Mucosa of rectum (tissue), 2 donors: Measurements from ENCODE around the gene OR4D9.
"Not testable (repeated sequence)": the region's sequence is repeated elsewhere in the genome, so short reads cannot be mapped to it uniquely, and the experiment has no call there.

Source experiments
- H3K27ac ChIP-seq, 2 donors: one replicate each; pipeline ENCODE4 v1.7.0; 2013; ENCODE audit warnings: inconsistent platforms in 2 of 2, low read depth in 2 of 2, low read length in 2 of 2
- H3K27me3 ChIP-seq, 2 donors: one replicate each; pipeline ENCODE4 v1.7.0; 2013; ENCODE audit warnings: low read length in 2 of 2; ENCODE audit not compliant: control insufficient read depth in 2 of 2, insufficient read depth in 2 of 2
- H3K36me3 ChIP-seq, 2 donors: one replicate each; pipeline ENCODE4 v1.7.0; 2013; ENCODE audit warnings: low read length in 2 of 2; ENCODE audit not compliant: control insufficient read depth in 2 of 2, insufficient read depth in 2 of 2
- H3K4me1 ChIP-seq, 2 donors: one replicate each; pipeline ENCODE4 v1.7.0; 2013; ENCODE audit warnings: low read length in 2 of 2, mild to moderate bottlenecking in 1 of 2; ENCODE audit not compliant: control insufficient read depth in 2 of 2, insufficient read depth in 2 of 2
- H3K4me3 ChIP-seq, 2 donors: one replicate each; pipeline ENCODE4 v1.7.0; 2013; ENCODE audit warnings: low read length in 2 of 2
- H3K9ac ChIP-seq, 2 donors: one replicate each; pipeline ENCODE4 v1.7.0; 2013; ENCODE audit warnings: low read length in 2 of 2, low read depth in 1 of 2, mild to moderate bottlenecking in 1 of 2
- H3K9me3 ChIP-seq, 2 donors: one replicate each; pipeline ENCODE4 v1.7.0; 2013; ENCODE audit warnings: low read length in 2 of 2; ENCODE audit not compliant: control insufficient read depth in 2 of 2
- donor health status: healthy.
- donor health status: Normal muscosa, but diverticular disease.

The OR4D9 gene

DNA sequence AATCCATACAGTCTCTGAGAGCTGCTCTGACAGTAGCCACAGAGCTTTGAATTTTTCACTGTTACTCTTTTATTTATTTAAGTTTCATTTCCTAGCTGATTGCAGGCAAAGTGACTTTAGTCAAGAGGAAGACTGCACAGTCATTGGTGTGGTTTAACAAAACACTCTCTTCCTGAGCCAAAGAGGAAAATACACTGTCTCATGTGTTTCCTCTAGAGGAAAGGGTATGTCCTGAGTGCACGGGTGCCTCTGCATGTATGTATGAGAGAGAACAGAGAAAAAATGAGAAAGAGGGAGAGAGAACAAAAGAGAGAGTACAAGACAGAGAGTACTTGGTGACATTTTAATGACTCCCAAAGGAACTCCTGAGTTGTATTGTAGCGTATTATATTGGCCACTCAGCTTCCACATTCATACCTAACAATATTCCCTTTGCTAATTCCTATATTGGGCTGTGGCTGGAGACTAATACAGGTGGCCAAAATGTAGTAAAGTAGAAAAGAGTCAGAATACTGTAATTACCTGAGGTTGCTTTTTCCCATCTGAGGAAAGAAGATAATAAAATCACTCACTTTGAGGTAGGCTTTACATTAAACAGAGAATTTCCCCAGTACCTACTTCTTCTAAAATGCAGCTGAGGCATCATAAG, at the start of gene OR4D9:
Gene OR4D9, plus strand, starts transcription at position 599 of the 649 bp plus-strand sequence. CDS start 3,374 bp downstream, outside the sequence.
- no peak within 1 kb of the TSS for H3K27ac ChIP-seq
- H3K4me1 ChIP-seq, result no peaks in the 10 kb centered on the region
- H3K9ac ChIP-seq, result no peak within 1 kb of the TSS
- no peaks in the 10 kb centered on the region for H3K9me3 ChIP-seq
- no peak within 1 kb of the TSS for H3K4me3 ChIP-seq
- H3K27me3 ChIP-seq, result no peaks in the 10 kb centered on the region
- no peaks in the 10 kb centered on the region for H3K36me3 ChIP-seq

DNA sequence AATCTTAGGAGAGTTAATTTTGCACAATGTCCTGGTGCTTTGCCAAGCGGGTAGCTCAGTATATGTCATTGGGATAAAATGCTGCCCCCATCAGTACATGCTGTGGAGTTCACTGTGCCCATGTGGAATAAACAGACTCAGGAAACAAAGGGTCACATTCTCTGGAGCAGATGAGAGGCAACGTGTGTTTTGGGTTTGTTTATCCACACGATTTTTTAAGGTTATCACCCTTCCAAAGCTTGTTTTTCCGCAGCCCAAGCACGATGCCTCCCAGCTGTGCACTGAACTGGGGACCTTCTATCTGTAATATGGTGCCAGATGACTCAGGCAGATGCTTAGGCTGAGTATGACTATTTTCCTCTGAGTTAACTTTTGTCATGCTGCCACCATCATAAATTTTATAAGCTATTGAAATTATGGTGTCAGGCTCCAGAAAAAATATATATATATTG, 48.1 kb upstream of the OR4D9 start:
- H3K36me3 ChIP-seq, result no peaks in the 10 kb centered on the region
- no peak overlapping the region for H3K4me3 ChIP-seq
- H3K27me3 ChIP-seq, result no peaks in the 10 kb centered on the region
- H3K9me3 ChIP-seq, result no peaks in the 10 kb centered on the region
- no peak overlapping the region for H3K27ac ChIP-seq
- no peaks in the 10 kb centered on the region for H3K4me1 ChIP-seq
- no peak overlapping the region for H3K9ac ChIP-seq

DNA sequence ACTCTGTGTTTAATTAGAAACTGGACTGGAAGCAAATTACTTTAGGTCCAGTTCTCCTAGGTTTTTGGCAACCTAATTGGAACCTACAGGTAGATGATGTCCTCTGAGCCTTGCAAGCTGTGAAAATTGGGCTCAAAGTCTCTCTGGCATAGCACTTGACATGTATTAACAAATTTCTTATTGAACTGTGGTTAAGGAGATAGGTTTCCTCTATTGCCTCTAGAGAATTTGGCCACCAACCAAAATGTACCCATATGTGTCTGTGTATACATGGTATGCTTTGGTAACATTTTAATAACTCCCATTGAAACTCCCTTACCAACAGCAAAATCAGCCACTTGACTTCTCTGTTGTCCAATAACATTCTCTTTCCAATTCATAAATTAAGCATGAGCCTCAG, 38.3 kb upstream of the OR4D9 start, which contains the start of gene OR4D10:
Gene OR4D10, plus strand, starts transcription at position 301 of the 400 bp plus-strand sequence. CDS start 4,115 bp downstream, outside the sequence.
- no peaks in the 10 kb centered on the region for H3K27me3 ChIP-seq
- H3K4me3 ChIP-seq, result no peak within 1 kb of the TSS
- no peaks in the 10 kb centered on the region for H3K9me3 ChIP-seq
- no peak within 1 kb of the TSS for H3K9ac ChIP-seq
- H3K36me3 ChIP-seq, result no peaks in the 10 kb centered on the region
- no peak within 1 kb of the TSS for H3K27ac ChIP-seq
- no peaks in the 10 kb centered on the region for H3K4me1 ChIP-seq

DNA sequence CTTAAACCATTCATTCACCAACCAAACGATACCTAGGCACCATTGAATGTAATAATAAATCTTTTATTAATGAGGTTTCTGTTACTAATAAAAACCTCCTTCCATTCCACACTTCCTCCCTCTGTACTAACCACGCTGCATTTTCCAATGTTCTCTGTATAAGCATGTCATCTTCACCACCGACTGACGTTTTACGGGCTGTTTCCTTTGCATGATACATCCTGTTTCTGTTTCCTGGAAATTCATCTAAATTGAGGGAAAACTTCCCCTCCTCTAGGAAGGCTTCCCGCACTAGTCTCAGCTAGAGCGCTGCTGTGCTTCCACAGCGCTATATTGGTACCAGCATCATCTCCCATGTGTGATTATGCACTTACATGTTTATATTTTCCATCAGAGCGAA, 36.2 kb upstream of the OR4D9 start:
- Histone ChIP-seq H3K36me3 (no peaks in the 10 kb centered on the region), H3K9ac (no peak overlapping the region), H3K4me3 (no peak overlapping the region), H3K9me3 (no peaks in the 10 kb centered on the region), H3K4me1 (no peaks in the 10 kb centered on the region), H3K27me3 (no peaks in the 10 kb centered on the region), H3K27ac (no peak overlapping the region)

DNA sequence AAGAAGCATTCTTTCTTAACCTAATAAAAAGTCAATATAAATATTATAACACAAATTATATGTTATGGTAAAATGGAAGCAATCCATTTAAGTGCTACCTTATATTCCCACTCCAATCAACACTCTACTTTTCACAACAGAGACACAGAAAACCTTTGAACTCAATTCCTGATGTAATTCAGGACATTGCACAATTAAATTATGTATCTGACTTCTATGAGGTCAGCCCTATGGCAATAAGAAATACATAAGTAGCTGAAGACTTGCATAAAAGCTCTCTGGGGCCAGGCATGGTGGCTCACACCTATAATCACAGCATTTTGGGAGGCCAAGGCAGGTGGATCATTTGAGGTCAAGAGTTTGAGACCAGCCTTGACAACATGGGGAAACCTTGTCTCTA, 31.4 kb upstream of the OR4D9 start:
- Histone ChIP-seq H3K9me3 (no peaks in the 10 kb centered on the region), H3K9ac (no peak overlapping the region), H3K4me3 (no peak overlapping the region), H3K4me1 (no peaks in the 10 kb centered on the region), H3K27ac (no peak overlapping the region), H3K36me3 (no peaks in the 10 kb centered on the region), H3K27me3 (no peaks in the 10 kb centered on the region)

DNA sequence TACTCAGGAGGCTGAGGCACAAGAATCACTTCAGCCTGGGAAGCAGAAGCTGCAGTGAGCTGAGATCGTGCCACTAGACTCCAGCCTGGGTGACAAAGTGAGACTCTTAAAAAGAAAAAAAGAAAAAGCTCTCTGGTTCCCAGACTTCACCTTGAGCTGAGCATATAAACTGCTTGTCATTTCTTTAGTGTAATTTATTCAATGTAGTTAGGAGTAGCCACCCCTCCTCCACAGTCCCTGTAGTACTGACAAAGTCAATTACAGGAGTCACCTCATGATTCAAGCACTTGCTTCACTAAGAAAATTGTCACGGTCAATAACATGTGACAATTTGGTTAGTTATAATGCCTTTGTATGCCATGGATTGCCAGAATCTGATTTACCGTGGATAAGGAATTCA, 31.0 kb upstream of the OR4D9 start:
- H3K4me1 ChIP-seq, result no peaks in the 10 kb centered on the region
- no peak overlapping the region for H3K9ac ChIP-seq
- no peaks in the 10 kb centered on the region for H3K27me3 ChIP-seq
- H3K9me3 ChIP-seq, result no peaks in the 10 kb centered on the region
- no peak overlapping the region for H3K4me3 ChIP-seq
- H3K36me3 ChIP-seq, result no peaks in the 10 kb centered on the region
- no peak overlapping the region for H3K27ac ChIP-seq

DNA sequence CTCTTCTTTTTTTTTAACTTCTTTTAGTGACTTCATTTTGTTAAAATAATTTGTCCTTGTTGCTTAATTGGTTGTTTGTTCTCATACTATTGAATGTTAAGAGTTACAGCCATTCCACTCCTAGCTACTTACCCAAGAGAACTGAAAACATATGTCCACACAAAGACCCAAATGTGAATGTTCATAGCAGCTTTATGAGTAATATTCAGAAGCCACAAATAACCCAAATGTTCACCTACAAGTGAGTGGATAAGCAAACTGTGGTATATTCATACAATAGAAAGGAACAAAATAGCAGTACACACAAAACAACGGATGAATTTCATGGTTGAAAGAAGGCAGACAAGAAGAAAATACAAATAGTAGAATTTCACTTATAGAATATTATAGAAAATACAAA, 9.4 kb upstream of the OR4D9 start:
- Histone ChIP-seq H3K9ac (no peak overlapping the region), H3K36me3 (no peaks in the 10 kb centered on the region), H3K9me3 (no peaks in the 10 kb centered on the region), H3K4me3 (no peak overlapping the region), H3K27me3 (peaks cover 2% of the 10 kb centered on the region in 2 donors), H3K27ac (no peak overlapping the region), H3K4me1 (no peaks in the 10 kb centered on the region)

DNA sequence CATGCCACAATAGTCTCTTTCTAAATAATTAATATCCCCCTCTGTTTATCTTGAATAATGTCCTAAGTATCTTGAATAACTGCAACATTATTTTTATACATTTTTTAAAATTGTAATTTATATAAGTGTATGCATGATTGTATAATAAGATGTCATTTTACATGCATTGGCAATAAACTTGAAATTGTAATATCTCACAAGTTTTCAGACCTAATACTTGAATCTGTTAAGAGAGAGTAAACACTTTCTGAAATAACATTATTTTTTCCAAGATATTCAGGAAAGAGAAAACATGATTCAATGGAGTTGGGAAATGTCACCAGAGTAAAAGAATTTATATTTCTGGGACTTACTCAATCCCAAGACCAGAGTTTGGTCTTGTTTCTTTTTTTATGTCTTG, 8.1 kb upstream of the OR4D9 start, which contains the start of gene OR4D11:
Gene OR4D11, plus strand, starts transcription at position 301 of the 400 bp plus-strand sequence. Its CDS starts 0 bp downstream, at position 301.
- Histone ChIP-seq H3K27me3 (peaks cover 2% of the 10 kb centered on the region in 2 donors), H3K4me3 (no peak within 1 kb of the TSS), H3K4me1 (no peaks in the 10 kb centered on the region), H3K9me3 (no peaks in the 10 kb centered on the region), H3K27ac (no peak within 1 kb of the TSS), H3K36me3 (no peaks in the 10 kb centered on the region), H3K9ac (no peak within 1 kb of the TSS)

DNA sequence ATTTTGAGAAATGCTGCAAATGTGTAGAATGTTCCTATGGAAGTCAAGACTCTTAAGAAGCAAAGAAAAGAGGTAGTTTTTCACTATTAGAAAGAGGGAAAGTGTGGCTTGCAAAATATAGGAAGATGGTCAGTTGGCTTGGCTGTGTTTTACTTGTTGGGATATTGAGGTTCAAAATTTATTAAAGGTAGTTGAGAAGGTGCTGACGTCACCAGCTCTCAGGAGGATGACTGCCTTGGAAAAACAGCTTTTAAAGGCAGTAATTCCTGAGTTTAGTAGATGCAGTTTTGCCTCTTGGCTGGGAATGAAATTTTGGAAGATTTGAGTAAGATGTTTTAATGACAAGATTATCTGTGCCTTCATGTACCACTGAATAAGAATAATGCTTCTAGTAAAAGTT, 336 bp downstream of the OR4D9 start:
- Histone ChIP-seq H3K27ac (no peak overlapping the region), H3K9me3 (no peaks in the 10 kb centered on the region)

DNA sequence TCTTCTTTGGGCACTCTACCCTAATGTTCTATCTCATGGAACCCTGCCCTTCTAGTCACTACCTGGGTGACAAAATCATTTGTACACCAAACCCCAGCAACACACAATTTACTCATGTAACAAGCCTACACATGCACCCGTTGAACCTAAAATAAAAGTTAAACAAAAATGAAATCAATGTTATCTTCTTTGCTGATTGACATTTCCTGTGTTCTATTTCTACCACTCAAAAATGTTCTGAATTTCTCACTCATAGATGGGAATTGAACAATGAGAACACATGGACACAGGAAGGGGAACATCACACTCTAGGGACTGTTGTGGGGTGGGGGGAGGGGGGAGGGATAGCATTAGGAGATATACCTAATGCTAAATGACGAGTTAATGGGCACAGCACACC, 8.8 kb downstream of the OR4D9 start:
- H3K9ac ChIP-seq, H3K4me1 ChIP-seq, H3K9me3 ChIP-seq, H3K36me3 ChIP-seq, H3K27me3 ChIP-seq, H3K27ac ChIP-seq, H3K4me3 ChIP-seq: not testable (repeated sequence)

More for the DNA sequence above, 336 bp downstream of the OR4D9 start:
- Histone ChIP-seq H3K36me3 (no peaks in the 10 kb centered on the region), H3K4me1 (no peaks in the 10 kb centered on the region), H3K9ac (no peak overlapping the region), H3K27me3 (no peaks in the 10 kb centered on the region), H3K4me3 (no peak overlapping the region)
